T-helper 2 cell treated with Interferon-gamma antibody and Interleukin-4, amounts not matched to agents 5 μg/mL and 100 μg/mL, for 36 hours (primary cell): ENCODE results near the gene MYADML2.
"Not testable (repeated sequence)": the region's sequence is repeated elsewhere in the genome, so short reads cannot be mapped to it uniquely, and the experiment has no call there.

ENCODE experiments used
- DNase-seq: peaks from one replicate; pipeline ENCODE4 v3.0.0; 2021; ENCODE audit warnings: low spot score
- H3K27ac Mint-ChIP-seq: one replicate; pipeline ENCODE4 v1.8.0; 2021; ENCODE audit warnings: mild to moderate bottlenecking, mixed read lengths
- H3K27me3 Mint-ChIP-seq: one replicate; pipeline ENCODE4 v1.8.0; 2021; ENCODE audit warnings: low read depth, mixed read lengths
- H3K36me3 Mint-ChIP-seq: one replicate; pipeline ENCODE4 v1.8.0; 2021; ENCODE audit warnings: low read depth, mixed read lengths
- H3K4me1 Mint-ChIP-seq: one replicate; pipeline ENCODE4 v1.8.0; 2021; ENCODE audit warnings: low read depth, mixed read lengths
- H3K4me3 Mint-ChIP-seq: one replicate; pipeline ENCODE4 v1.8.0; 2022; ENCODE audit warnings: mild to moderate bottlenecking, moderate library complexity, mixed read lengths
- H3K9me3 Mint-ChIP-seq: one replicate; pipeline ENCODE4 v1.8.0; 2021; ENCODE audit warnings: mixed read lengths

The MYADML2 gene

DNA sequence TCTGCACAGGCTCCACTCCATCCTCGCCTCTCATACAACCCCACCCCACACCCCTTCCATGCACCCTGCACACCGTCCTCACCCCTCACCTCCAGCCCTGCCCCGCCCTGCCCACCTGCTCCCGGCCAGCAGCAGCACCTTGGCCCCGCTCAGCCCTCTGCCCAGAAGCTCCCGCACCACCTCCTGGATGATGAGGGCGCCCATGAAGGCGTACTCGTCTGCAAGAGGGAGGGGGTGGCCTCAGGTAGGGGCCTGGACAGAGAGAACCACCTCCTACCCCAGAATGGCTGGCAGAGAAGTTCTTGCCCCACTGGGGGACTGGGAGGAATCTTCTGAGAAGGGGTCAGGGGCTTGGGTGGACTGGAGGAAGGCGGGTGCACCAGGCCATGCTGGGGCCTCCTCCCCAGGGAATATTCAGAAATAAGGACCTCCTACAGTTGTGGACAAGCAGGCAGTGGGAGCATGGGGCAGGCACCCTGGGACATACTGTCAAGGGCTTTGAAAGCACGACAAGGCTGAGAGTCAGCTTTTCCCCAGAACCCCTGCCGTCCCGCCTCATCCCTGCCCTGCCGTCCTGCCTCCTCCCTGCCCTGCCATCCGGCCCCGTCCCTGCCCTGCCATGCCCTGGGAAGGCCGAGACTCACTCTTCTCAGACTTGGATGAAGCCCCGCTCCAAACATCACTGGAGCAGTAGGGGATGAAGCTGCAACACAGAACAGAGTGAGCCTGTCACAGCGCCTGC is 10.8 kb upstream of the MYADML2 start:
- Mint-ChIP-seq H3K4me3 (peak overlapping the region; percentile 45), H3K4me1 (peaks cover 3% of the 10 kb centered on the region), H3K27ac (no peak overlapping the region), H3K36me3 (no peaks in the 10 kb centered on the region), H3K27me3 (peaks cover 28% of the 10 kb centered on the region), H3K9me3 (no peaks in the 10 kb centered on the region)
- no peak for DNase-seq

DNA sequence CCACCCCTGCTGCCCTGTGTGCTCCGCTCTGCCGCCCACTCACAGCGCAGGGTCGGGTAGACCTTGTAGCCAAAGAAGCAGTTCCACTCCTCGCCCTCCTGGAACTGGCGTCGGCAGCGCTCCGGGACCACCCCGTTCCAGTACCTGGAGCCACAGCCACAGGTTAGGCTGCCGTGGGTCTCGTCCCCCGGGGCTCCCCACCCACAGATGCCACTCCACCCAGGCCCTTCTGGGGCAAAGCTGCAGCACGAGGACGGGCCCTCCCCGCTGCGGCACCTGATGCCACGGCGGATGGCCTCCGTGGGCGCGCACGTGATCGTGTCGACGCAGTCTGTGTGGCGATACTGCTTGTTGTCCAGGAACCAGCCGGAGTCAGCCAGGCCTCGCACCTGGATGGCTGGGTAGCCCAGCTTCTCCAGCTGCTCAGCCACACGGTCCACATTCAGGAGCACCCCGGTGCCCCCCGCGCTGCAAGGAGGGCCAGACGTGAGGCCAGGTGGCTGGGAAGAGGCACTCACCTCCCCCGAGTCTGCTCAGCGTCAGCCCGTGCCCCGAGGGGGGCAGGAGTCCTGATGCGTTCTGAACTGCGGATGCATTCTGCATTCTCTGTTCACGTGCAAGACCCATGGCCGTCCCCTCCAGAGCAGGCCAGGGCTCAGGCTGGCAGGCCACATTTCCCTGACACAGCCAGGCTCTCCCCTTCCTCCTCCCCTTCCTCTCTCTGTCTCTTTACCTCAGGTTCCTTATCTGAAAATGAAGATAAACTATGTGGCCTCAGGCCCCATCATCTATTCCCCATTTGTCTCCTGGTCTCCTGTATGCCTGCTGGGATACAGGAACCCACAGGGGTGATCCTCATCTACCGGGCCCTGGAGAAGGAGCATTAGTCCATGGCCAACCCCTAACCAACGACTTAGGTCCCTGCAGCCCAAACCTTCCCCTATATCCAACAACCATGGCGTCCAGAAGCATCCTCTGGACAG is 9.9 kb upstream of the MYADML2 start:
- Mint-ChIP-seq H3K4me1 (peaks cover 4% of the 10 kb centered on the region), H3K27me3 (peaks cover 21% of the 10 kb centered on the region), H3K36me3 (no peaks in the 10 kb centered on the region), H3K9me3 (no peaks in the 10 kb centered on the region), H3K27ac (no peak overlapping the region), H3K4me3 (no peak overlapping the region)
- no peak for DNase-seq

DNA sequence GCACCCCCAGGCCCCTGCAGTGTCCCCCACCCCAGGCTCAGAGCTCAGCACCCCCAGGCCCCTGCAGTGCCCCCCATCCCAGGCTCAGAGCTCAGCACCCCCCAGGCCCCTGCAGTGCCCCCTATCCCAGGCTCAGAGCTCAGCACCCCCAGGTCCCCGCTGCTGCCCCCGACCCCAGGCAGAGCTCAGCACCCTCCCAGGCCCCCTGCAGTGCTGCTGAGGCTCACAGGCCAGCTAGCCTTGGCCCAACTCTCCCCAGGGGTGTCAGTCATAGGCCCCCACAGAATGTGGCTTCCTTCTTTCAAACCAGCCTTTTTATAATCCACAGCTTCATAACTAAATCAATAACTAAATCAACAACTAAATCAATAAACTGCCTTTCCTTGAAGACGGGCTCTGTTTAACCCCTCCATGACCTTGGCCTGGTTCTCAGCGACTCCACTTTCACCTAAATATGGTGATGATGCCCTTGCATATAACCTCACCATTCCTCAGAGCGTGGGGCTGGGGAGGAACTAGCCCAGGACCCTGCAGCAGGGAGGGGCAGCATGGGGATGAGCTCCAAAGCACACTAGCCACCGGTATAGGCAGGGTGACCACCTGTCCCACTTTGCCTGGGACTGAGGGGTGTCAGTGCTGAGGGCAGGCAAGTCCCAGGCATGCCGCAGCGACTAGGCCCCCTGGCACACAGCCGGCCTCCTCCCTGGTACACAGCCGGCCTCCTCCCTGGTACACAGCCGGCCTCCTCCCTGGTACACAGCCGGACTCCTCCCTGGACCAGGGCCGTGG is 8.9 kb upstream of the MYADML2 start:
- no peak overlapping the region for H3K4me3 Mint-ChIP-seq
- peaks cover 26% of the 10 kb centered on the region for H3K27me3 Mint-ChIP-seq
- peaks cover 5% of the 10 kb centered on the region for H3K4me1 Mint-ChIP-seq
- H3K27ac Mint-ChIP-seq, result no peak overlapping the region
- H3K36me3 Mint-ChIP-seq, result no peaks in the 10 kb centered on the region
- no peaks in the 10 kb centered on the region for H3K9me3 Mint-ChIP-seq
- no peak for DNase-seq

DNA sequence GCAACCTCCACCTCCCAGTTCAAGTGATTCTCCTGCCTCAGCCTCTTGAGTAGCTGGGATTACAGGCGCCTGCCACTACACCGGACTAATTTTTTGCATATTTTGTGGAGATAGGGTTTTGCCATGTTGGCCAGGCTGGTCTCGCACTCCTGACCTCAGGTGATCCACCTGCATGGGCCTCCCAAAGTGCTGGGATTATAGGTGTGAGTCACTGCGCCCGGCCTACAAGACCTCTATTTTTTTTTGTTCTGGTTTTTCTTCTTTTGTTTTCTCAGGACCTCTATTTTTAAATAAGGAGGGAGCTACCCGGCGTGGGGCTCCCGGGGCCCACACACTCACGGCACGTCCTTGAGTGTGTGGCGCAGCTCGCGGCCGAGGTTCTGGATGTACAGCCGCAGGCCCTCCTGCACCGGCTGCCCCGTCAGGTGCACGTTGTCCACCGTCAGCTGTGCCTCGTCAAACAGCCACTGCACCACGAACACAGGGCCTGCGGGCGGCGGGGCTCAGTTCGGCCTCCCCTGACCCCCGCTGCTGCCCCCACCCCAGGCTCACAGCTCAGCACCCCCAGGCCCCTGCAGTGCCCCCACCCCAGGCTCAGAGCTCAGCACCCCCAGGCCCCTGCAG is 8.1 kb upstream of the MYADML2 start:
- Mint-ChIP-seq H3K27ac (no peak overlapping the region), H3K36me3 (no peaks in the 10 kb centered on the region), H3K9me3 (no peaks in the 10 kb centered on the region), H3K4me1 (peaks cover 5% of the 10 kb centered on the region), H3K4me3 (no peak overlapping the region), H3K27me3 (peaks cover 32% of the 10 kb centered on the region)
- no peak for DNase-seq

DNA sequence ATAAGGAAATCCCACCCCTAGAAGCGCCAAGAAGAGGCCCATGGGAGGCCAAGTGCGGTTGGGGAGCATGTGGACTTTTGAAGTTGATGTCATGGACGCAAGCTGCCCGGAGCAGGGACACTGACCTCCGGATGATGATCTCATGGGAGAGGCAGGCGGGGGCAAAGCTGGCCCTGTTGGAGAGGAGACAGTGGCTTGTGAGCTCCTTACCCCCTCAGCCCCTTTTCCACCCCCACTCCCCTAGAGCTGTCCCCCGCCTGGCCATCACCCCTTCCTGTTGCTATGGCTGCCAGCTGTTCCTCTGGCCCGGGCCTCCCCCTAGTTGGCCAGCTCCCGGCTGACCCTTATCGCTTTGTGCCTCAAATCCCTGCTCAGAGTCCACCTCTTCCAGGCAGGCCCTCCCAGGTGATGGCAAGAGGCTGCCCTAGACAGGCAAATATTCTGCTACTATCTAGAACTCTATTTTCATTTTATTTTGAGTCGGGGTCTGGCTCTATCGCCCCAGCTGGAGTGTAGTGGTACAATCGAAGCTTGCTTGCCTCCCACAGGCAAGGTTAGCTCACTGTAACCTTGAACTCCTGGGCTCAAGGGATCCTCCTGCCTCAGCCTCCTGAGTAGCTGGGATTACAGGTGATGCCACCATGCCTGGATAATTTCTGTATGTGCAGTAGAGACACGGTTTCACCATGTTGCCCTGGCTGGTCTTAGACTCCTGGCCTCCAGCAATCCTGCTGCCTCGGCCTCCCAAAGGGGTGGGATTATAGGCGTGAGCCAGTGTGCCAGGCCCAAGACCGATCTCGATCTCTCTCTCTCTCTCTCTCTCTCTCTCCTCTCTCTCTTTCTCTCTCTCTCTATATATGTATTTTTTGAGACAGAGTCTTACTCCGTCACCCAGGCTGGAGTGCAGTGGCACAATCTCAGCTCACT is 7.4 kb upstream of the MYADML2 start:
- no peaks in the 10 kb centered on the region for H3K36me3 Mint-ChIP-seq

DNA sequence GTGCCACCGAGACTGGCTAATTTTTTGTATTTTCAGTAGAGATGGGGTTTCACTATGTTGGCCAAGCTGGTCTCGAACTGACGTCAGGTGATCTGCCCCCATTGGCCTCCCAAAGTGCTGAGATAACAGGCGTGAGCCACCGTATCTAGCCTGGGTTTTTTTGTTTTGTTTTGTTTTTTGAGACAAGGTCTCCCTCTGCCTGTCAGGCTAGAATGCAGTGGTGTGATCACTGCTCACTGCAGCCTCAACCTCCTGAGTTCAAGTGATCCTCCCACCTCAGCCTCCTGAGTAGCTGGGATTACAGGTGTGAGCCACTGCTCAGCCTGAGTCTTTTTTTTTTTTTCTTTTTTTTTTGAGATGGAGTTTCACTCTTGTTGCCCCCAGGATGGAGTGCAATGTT is 6.4 kb upstream of the MYADML2 start:
- peaks cover 24% of the 10 kb centered on the region for H3K27me3 Mint-ChIP-seq
- H3K27ac Mint-ChIP-seq, DNase-seq, H3K36me3 Mint-ChIP-seq, H3K4me1 Mint-ChIP-seq, H3K4me3 Mint-ChIP-seq, H3K9me3 Mint-ChIP-seq: not testable (repeated sequence)

More for the DNA sequence above, 7.4 kb upstream of the MYADML2 start:
- H3K4me1 Mint-ChIP-seq, result peaks cover 5% of the 10 kb centered on the region
- H3K27me3 Mint-ChIP-seq, result peaks cover 32% of the 10 kb centered on the region
- DNase-seq, result no peak
- no peak overlapping the region for H3K4me3 Mint-ChIP-seq
- H3K27ac Mint-ChIP-seq, result no peak overlapping the region
- no peaks in the 10 kb centered on the region for H3K9me3 Mint-ChIP-seq

DNA sequence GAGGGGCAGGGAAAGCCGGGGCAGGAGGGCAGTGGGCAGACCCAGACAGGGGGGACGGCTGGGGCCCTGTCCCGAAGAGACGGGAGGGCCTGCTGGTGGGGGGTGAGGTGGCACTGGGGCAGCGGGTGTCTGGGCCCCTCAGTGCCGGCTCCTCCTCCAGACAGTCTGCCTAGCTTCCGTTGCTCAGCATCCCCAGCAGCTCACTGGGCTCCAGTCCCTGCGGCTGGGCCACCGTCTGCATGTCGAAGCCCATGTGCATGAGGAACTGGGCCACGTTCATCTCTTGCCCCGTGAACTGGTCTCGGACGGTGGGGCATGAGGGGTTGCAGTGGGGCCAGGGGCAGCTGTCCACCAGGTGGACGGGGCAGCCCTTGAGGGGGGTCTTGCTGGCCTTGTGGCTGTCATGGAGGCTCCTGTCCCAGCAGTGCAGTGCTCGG is 5.8 kb upstream of the MYADML2 start:
- no peak for DNase-seq
- H3K27me3 Mint-ChIP-seq, result peaks cover 20% of the 10 kb centered on the region
- no peak overlapping the region for H3K4me3 Mint-ChIP-seq
- no peaks in the 10 kb centered on the region for H3K9me3 Mint-ChIP-seq
- no peak overlapping the region for H3K27ac Mint-ChIP-seq
- peaks cover 2% of the 10 kb centered on the region for H3K4me1 Mint-ChIP-seq
- H3K36me3 Mint-ChIP-seq, result no peaks in the 10 kb centered on the region

DNA sequence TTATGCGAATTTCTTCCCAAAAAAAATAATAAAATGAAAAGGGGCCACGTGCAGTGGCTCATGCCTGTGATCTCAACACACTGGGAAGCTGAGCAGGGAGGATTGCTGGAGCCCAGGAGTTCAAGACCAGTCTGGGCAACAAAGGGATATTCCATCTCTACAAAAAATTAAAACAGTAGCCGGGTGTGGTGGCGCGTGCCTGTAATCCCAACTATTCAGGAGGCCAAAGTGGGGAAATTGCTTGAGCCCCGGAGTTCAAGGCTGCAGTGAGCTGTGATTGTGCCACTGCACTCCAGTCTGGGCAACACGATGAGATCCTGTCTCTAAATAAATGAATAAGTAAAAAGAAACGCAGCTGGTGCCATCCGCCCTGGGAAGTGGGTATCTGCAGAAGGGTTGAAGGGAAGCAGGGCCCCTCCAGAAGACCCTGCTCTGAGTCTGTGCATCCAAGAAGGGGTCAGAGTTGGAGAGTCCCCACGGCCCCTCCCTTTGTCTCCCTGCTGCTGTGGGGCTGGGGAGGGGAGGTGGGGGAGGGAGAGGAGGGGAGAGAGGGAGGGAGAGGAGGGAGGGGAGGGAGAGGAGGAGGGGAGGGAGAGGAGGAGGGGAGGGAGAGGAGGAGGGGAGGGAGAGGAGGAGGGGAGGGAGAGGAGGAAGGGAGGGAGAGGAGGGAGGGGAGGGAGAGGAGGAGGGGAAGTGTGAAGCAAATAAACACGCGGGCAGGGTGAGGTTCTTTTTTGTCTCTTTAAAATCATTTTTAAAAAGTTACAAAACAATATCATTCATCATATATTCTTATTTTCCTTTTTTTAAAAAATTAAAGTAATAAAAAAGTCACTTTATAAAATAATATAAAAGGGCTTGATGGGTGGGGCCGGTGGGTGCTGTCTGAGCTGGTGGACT is 5.0 kb upstream of the MYADML2 start:
- Mint-ChIP-seq H3K27me3 (peaks cover 15% of the 10 kb centered on the region), H3K4me3 (no peak overlapping the region), H3K27ac (no peak overlapping the region), H3K36me3 (no peaks in the 10 kb centered on the region), H3K9me3 (no peaks in the 10 kb centered on the region), H3K4me1 (peaks cover 2% of the 10 kb centered on the region)
- no peak for DNase-seq

DNA sequence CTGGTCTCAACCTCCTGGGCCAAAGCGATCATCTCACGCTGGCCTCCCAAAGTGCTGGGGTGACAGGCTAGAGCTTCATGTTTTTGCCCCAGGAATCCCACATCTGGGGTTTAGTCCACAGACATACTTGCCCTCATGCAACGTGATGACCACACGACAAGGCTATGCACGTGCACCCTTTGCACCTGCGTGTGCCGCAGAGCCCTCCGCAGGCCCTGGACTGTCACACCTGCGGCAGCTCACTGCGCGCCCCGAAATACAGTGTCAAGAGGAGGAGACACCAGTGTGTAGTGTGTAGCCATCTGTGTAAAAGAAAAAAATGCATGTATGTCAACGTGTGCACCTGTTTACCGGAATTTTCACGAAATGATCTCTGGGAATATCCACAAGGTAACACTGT is 3.5 kb upstream of the MYADML2 start:
- Mint-ChIP-seq H3K4me3 (no peak overlapping the region), H3K4me1 (peaks cover 2% of the 10 kb centered on the region), H3K36me3 (no peaks in the 10 kb centered on the region), H3K9me3 (no peaks in the 10 kb centered on the region), H3K27me3 (peaks cover 17% of the 10 kb centered on the region), H3K27ac (no peak overlapping the region)
- no peak for DNase-seq

DNA sequence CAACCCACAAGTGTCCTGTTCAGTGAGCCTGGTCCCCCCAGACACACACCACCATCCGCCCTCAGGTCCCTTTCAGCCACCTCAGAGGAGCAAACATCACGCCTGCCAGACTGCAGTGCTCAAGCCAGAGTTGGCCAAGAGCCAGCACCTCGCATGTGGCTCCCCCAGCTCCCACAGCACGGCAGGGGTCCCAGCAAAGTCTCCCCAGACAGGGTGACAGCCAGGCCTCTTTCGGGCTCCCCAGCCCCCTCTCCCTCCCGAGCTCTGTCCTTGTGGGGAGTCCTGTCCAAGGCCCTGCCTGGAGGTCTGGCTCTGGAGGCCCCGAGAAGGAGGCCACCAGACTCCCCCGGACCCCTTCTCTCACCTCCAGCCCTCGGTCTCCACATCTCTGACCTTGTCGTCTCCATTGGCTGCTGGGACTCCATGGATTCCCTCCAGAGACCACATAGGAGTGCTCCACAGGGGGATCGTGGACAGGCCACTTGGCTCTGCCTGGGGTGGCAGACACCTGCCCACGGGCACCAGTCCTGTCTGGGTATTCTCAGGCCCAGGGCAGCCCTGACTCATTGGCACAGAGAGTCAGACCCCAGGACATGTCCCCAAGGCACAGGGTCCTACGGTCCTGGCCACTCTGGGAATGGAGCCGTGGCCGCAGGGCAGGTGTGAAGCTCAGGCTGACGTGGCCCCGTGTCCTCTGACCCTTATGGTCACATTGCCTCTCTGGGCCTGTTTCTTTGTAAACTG is 1.8 kb upstream of the MYADML2 start:
- no peaks in the 10 kb centered on the region for H3K9me3 Mint-ChIP-seq
- H3K27ac Mint-ChIP-seq, result no peak overlapping the region
- no peaks in the 10 kb centered on the region for H3K36me3 Mint-ChIP-seq
- peaks cover 17% of the 10 kb centered on the region for H3K27me3 Mint-ChIP-seq
- peaks cover 2% of the 10 kb centered on the region for H3K4me1 Mint-ChIP-seq
- no peak for DNase-seq
- no peak overlapping the region for H3K4me3 Mint-ChIP-seq

DNA sequence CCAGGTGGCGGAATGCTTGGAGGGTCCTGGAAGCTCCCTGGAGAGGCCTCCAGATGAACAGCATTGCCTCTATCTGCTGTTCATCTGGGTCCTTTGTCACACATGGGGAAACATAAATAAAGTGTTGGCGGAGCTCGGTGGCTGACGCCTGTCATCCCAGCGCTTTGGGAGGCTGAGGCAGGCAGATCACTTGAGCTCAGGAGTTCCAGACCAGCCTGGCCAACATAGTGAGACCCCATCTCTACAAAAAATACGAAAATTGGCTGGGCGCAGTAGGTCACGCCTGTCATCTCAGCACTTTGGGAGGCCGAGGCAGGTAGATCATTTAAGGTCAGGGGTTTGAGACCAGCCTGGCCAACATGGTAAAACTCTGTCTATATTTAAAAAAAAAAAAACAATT is 2.2 kb downstream of the MYADML2 start:
- H3K27ac Mint-ChIP-seq, result no peak overlapping the region

More for the DNA sequence above, 2.2 kb downstream of the MYADML2 start:
- DNase-seq, result no peak
- peaks cover 4% of the 10 kb centered on the region for H3K27me3 Mint-ChIP-seq
- H3K9me3 Mint-ChIP-seq, result no peaks in the 10 kb centered on the region
- H3K36me3 Mint-ChIP-seq, result no peaks in the 10 kb centered on the region
- no peak overlapping the region for H3K4me3 Mint-ChIP-seq
- no peaks in the 10 kb centered on the region for H3K4me1 Mint-ChIP-seq
